Stimulated activated naive B cell treated with anti-CD40 and anti-IgM and Interleukin-4, amounts not matched to agents 10 μg/mL and 1 μg/mL and 100 μg/mL, for 72 hours (primary cell): ENCODE measurements around the gene NMT1.

ENCODE experiments used
- ATAC-seq, 2 donors: fragments of 150-1000 bp; cut with Tn5 transposase; replicated peaks; 2 replicates each; pipeline ENCODE4 v1.10.0; 2021; ENCODE audit warnings: moderate library complexity in 1 of 2
- DNase-seq: peaks from one replicate; pipeline ENCODE4 v3.0.0; 2021
- H3K27ac Mint-ChIP-seq: one replicate; pipeline ENCODE4 v1.8.0; 2022; ENCODE audit warnings: mild to moderate bottlenecking, mixed read lengths
- H3K27me3 Mint-ChIP-seq, 2 donors: one replicate each; pipeline ENCODE4 v1.8.0; 2022; ENCODE audit warnings: mixed read lengths in 2 of 2
- H3K36me3 Mint-ChIP-seq, 2 donors: one replicate each; pipeline ENCODE4 v1.8.0; 2022; ENCODE audit warnings: mixed read lengths in 2 of 2, mild to moderate bottlenecking in 1 of 2
- H3K4me1 Mint-ChIP-seq, 2 donors: one replicate each; pipeline ENCODE4 v1.8.0; 2022; ENCODE audit warnings: mixed read lengths in 2 of 2, mild to moderate bottlenecking in 1 of 2
- H3K4me3 Mint-ChIP-seq, 2 donors: one replicate each; pipeline ENCODE4 v1.8.0; 2022; ENCODE audit warnings: mild to moderate bottlenecking in 2 of 2, mixed read lengths in 2 of 2, moderate library complexity in 1 of 2
- H3K9me3 Mint-ChIP-seq, 2 donors: one replicate each; pipeline ENCODE4 v1.8.0; 2022; ENCODE audit warnings: mixed read lengths in 2 of 2, mild to moderate bottlenecking in 1 of 2

Gene NMT1

DNA sequence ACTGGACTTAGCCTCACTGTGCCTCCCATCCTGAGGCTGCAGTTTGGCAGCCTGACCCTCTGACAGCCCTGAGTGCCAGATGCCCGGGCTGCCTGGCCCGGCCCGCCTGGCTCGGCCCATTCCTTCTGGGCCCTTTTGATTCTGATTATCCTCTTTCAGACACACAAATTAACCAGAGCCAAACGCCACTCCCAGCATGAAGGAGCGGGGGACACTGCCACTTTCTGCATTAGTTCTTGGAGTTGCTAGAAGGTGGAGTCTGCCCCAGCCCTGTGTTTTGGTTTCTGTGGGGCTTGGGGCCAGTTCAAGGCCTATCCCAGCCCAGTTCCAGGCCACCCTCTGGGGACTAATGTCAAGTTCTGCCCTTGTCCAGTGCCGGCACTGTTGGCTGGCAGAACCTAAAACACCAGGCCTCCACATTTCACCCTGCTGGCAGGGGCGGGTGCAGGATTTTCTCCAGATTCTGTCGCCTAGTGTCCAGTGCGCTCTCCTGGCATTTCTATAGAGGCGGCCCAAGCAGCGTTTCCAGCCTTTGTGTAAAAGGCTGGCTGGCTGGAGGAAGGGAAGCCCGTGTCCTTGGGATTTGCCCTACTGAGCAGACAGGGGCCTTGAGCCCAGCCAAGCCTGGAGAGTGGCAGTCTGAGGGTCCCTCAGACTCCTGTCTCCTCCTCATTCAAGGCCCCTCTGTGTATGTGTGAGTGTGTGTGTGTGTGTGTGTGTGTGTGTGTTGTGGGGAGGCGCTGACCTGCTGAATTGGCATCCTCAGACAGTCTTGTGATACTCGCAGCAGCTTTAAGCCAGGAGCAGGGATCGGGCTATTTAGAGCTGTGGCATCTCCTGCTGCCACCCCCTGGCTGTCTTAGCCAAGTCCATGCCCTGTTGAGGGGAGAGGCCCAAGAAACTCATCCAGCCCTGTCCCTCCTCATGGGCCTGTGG, 49.8 kb downstream of the NMT1 start:
- Mint-ChIP-seq H3K9me3 (no peaks in the 10 kb centered on the region), H3K27me3 (peaks cover 0 to 4% of the 10 kb centered on the region in 2 donors), H3K36me3 (peaks cover 14 to 21% of the 10 kb centered on the region in 2 donors), H3K4me1 (peaks cover 12 to 17% of the 10 kb centered on the region in 2 donors), H3K27ac (no peak overlapping the region), H3K4me3 (no peak overlapping the region)
- DNase-seq = no peak
- peak in 1 of 2 donors; percentile 12 for ATAC-seq

DNA sequence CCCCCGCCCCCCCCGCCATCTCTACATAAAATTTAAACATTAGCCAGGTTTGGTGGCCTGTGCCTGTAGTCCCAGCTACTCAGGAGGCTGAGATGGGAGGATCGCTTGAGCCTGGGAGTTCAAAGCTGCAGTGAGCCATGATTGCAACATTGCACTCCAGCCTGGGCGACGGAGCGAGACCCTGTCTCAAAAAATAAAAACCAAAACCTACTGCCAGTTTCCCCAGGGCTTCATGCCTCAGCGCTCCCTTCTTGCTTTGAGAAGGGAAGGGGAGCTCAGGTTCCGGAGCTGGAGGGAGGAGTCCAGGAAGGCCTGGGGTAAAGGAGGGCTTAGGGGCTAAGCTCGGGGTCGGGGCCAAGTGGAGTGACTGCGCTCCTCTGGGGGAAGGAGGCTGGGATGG, 50.7 kb downstream of the NMT1 start:
- DNase-seq = no peak
- peak overlapping the region; percentile 43 for H3K27ac Mint-ChIP-seq
- peak; percentile 49 to 50 for ATAC-seq

DNA sequence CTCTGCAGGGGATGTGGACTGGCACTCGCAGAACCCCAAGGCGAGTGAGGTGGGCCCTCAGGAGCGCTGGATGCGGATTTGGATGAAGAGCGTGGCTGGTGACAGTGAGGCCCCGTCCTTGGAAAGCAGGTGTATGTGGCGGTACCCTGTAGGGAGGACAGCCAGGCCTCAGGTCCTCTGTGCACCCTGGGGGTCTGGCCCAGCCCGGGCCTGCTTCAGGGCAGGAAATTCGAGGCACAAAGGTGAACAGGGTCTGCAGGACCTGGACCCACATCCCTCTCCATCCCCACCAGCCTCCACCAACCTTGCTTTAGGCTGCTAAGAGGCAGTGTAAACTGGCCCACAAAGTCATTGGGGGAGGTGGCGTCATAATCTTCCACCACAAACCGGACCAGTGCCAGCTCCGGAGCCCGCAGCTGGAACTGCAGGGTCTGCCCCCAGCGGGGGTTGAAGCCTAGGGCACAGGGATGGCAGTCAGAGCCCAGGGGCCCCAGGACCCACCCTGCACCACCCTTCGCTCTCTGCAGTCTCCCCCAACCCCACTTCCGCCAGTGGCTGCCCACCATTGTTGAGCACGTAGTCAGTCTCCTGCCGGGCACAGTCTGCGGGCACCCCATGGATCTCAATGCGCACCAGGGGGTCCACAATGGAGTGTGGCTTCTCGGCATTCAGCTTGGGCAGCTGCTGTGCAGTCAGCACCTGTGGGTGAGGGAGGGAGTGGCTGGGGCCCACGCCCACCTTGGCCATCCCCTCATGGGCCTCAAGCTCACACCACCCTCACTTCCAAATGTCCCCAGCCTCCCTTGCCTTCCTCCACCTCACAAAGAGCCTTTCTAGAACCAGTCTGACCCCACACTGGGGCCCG, 51.7 kb downstream of the NMT1 start:
- Mint-ChIP-seq H3K4me3 (no peak overlapping the region), H3K4me1 (peaks cover 12 to 17% of the 10 kb centered on the region in 2 donors), H3K27me3 (peaks cover 0 to 11% of the 10 kb centered on the region in 2 donors), H3K36me3 (peaks cover 8 to 12% of the 10 kb centered on the region in 2 donors), H3K27ac (peak overlapping the region; percentile 75), H3K9me3 (no peaks in the 10 kb centered on the region)
- no peak for ATAC-seq
- DNase-seq = no peak

More for the DNA sequence above, 50.7 kb downstream of the NMT1 start:
- Mint-ChIP-seq H3K4me3 (no peak overlapping the region), H3K27me3 (peaks cover 0 to 11% of the 10 kb centered on the region in 2 donors), H3K4me1 (peaks cover 12 to 17% of the 10 kb centered on the region in 2 donors), H3K36me3 (peaks cover 10 to 15% of the 10 kb centered on the region in 2 donors), H3K9me3 (no peaks in the 10 kb centered on the region)

DNA sequence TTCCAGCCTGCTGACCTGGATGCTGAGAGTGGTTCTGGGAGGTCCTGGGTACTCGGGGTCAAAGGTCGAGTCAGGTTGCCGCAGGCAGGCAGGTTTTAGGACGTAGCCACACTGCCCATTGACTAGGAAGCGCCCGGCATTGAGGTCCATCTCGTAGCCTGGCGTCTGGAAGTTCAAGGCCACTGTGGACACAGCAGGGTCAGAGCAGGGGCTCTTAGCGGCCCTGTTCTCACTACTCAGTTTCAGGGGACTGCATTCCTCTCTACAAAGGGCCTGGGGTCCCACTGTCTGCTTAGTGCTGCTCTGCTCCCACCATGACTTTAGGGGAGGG, 52.3 kb downstream of the NMT1 start:
- Mint-ChIP-seq H3K27me3 (peaks cover 0 to 11% of the 10 kb centered on the region in 2 donors), H3K4me1 (peaks cover 10 to 17% of the 10 kb centered on the region in 2 donors), H3K9me3 (no peaks in the 10 kb centered on the region), H3K36me3 (peaks cover 3 to 6% of the 10 kb centered on the region in 2 donors), H3K4me3 (no peak overlapping the region), H3K27ac (no peak overlapping the region)
- no peak for DNase-seq
- no peak for ATAC-seq

DNA sequence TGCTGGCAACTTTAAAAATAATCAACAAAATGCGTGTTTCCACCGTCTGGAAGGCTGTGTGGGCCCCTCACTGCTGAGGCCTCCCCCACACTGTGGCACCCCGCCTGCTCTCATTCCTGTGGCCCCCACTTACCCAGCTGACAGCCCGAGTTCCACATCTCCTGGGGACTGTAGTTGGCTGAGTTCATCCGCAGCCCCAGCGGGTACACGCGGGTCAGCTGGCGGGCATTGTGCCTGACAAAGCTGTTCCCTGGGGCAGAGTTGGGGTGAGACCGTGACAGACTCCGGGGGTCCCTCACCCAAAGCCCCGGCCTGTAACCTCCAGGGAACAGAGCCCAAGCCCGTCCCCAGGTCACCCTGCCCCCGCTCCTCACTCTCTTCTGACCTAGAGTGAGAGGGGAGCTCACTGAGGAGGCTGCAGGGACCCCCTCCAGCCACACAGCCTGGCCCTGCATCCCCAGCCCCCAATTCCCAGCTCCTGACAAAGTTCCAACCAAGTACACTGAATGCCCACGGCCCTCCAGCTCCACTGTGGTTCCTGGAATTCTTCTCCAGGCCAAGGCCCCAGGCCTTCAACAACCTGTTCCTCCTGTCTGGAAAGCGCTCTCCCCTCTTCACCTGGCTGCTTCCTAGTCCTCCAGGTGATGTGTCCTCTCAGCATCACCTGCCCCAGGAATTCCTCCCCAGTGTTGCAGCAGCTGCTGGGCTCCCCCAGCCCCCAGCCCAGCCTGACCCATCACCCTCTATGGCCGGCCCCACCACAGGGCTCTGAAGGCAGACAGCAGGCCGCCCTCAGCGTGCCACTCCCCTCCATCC, 53.2 kb downstream of the NMT1 start:
- Mint-ChIP-seq H3K9me3 (no peaks in the 10 kb centered on the region), H3K27ac (no peak overlapping the region)
- ATAC-seq = no peak

DNA sequence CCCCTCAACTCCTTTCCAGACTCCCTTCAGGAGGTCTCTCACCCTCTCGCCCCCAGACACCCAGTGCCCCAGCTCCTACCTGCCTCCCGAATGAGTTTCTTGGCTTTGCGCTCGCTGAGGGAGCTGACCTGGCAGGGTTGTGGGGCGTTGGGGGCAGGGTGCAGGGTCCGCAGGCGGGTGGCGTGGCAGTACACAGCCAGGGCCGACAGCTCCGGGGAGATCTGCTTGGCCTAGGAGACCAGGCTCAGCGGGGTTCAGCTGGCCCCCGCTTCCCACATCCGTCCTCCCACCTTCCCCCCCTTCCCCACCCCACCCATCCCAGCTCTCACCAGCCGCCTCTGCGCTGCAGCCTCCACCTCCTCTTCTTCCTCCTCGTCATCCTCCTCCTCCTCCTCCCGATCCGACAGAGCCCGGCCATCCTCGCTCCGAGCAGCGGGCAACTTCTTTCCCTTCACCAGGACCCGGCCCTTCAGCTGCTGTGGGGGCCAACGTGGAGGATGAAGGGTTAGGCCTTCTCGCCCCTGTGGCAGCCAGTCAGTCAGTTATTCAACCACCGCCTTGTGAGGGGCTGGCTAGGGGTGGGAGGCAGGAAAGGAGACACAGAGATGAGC, 54.0 kb downstream of the NMT1 start:
- Mint-ChIP-seq H3K27ac (no peak overlapping the region), H3K4me3 (no peak overlapping the region), H3K4me1 (peaks cover 10 to 17% of the 10 kb centered on the region in 2 donors), H3K36me3 (no peaks in the 10 kb centered on the region), H3K27me3 (peaks cover 0 to 20% of the 10 kb centered on the region in 2 donors), H3K9me3 (no peaks in the 10 kb centered on the region)
- DNase-seq (no peak), ATAC-seq (no peak)

More for the DNA sequence above, 53.2 kb downstream of the NMT1 start:
- H3K4me3 Mint-ChIP-seq = no peak overlapping the region
- peaks cover 10 to 17% of the 10 kb centered on the region in 2 donors for H3K4me1 Mint-ChIP-seq
- H3K36me3 Mint-ChIP-seq = peaks cover 2 to 3% of the 10 kb centered on the region in 2 donors
- peaks cover 0 to 15% of the 10 kb centered on the region in 2 donors for H3K27me3 Mint-ChIP-seq
- DNase-seq = no peak

DNA sequence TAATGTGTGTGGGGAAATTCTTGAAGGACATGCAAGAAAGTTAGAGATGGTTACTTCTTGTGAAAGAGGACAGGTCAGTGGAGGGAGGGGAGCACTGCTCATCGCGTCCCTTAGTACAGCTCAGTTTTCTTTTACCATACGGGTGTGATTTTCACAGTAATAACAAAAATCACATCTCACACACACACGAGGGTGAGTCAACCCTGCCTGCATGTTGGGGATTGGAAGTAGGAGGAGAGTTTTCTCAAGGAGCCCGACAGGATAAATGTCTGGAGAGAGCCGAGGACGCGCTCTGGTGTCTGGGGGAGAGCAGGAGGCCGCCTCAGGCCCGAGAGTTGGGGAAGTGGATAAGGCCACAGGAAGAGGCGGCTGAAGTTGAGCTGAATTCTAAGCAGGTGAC, 54.8 kb downstream of the NMT1 start:
- DNase-seq = no peak
- Mint-ChIP-seq H3K36me3 (no peaks in the 10 kb centered on the region), H3K4me3 (no peak overlapping the region), H3K27me3 (peaks cover 0 to 24% of the 10 kb centered on the region in 2 donors), H3K9me3 (no peaks in the 10 kb centered on the region), H3K4me1 (peaks cover 10 to 17% of the 10 kb centered on the region in 2 donors), H3K27ac (no peak overlapping the region)
- ATAC-seq = no peak

DNA sequence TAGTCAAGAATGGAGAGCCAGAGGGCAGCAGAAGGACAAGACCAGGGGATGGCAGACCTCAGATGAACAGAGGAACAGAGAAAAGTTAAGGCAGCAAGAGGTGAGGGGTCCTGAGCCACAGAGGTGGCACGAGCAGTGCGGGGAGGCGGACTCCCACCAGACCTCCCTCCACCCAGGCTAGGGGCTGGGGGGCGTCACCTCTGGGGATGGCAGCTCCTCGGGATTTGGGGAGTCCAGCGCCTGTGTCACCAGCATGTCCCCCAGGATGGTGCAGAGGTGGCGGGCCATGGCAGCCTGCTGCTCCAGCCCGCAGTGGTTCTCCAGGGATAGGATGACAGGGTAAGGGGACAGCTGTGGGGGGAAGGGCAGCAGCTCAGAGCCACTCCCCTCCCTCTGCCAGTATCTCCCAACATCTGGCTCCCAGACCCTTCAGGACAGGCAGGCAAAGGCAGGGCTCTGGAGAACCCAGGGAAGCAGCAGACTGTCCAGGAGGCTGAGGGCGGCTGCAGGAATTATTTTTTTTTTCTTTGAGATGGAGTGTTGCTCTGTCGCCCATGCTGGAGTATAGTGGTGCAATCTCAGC, 55.4 kb downstream of the NMT1 start:
- H3K4me3 Mint-ChIP-seq = no peak overlapping the region
- peaks cover 6 to 10% of the 10 kb centered on the region in 2 donors for H3K4me1 Mint-ChIP-seq
- DNase-seq (no peak), ATAC-seq (no peak)
- no peaks in the 10 kb centered on the region for H3K9me3 Mint-ChIP-seq
- H3K27me3 Mint-ChIP-seq = peaks cover 4 to 29% of the 10 kb centered on the region in 2 donors
- no peaks in the 10 kb centered on the region for H3K36me3 Mint-ChIP-seq
- no peak overlapping the region for H3K27ac Mint-ChIP-seq

DNA sequence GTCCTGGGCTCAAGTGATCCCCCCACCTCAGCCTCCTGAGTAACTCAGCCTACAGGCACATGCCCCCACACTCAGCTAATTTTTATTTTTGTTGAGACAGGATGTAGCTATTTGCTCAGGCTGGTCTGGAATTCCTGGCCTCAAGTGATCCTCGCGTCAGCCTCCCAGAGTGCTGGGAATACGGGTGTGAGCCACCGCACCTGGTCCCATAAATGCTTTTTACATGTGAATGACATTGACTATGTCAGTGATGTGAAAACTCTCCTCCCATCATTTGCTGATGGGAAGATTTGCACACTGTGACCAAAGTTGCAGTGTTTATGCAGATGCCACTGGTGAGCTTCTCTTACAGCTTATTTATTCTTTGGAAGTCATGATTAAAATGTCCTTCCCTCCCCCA, 56.2 kb downstream of the NMT1 start:
- Mint-ChIP-seq H3K27ac (no peak overlapping the region), H3K9me3 (no peaks in the 10 kb centered on the region), H3K36me3 (no peaks in the 10 kb centered on the region), H3K27me3 (peaks cover 9 to 35% of the 10 kb centered on the region in 2 donors), H3K4me3 (no peak overlapping the region), H3K4me1 (peaks cover under 1 to 2% of the 10 kb centered on the region in 2 donors)
- DNase-seq = no peak
- ATAC-seq = no peak

DNA sequence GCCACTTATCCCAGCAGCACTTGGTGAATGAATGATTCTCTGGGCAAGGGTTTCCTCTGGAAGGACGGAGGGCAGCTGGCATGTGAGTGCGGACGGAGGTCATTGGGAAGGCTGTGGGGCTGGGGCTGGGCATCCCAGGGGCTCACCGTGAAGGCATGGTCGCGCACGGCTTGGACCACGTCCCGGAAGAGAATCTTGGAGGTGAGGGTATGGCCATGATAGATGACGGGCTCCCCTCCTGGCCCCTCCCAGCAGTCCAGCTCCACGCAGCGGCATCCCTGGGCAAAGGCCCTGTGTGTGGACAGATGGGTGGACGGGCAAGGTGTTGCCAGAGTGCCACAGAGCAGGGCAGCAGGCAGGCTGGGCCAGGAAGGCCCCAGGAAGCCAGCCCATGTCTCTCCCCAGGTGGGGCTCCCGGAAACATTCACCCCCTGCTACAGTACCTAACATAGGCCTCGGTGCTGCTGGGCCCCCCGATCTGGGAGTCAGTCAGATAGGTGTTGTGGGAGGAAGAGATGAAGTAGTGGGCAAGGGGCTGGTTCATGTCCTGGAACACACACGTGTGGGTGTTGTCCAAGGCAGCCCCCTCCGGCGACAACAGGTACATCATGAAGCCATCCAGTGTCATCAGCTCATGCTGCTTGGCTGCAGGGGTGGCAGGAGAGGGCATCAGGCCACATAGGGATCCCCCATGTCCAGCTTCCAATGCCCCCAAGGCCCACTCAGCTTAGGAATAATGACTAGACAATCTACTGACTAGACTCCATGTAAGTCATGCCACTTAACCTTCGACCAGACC, 56.9 kb downstream of the NMT1 start:
- H3K4me1 Mint-ChIP-seq = no peaks in the 10 kb centered on the region
- no peak overlapping the region for H3K27ac Mint-ChIP-seq
- peaks cover 9 to 35% of the 10 kb centered on the region in 2 donors for H3K27me3 Mint-ChIP-seq
- no peak for DNase-seq
- no peak overlapping the region for H3K4me3 Mint-ChIP-seq
- no peak for ATAC-seq
- H3K9me3 Mint-ChIP-seq = no peaks in the 10 kb centered on the region
- H3K36me3 Mint-ChIP-seq = no peaks in the 10 kb centered on the region

DNA sequence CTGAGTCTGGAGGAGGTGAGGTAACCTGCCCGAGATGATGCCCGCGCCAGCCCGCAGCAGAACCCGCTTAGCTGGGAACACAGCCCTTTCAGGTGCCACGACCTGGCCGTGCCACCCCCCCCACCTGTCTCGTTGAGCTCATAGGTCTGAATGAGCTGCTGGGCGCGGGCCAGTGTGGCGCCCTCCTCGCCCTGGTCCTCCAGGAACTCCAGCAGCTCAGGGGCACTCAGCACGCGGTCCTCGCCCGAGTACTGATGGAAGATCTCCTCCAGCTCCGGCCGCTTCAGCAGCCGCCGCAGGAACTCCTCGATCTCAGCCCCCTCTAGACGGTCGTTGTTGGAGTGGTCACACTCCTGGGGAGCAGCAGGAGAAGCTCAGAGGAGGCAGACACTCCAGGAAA, 57.6 kb downstream of the NMT1 start:
- no peaks in the 10 kb centered on the region for H3K36me3 Mint-ChIP-seq
- H3K27me3 Mint-ChIP-seq = peaks cover 9 to 35% of the 10 kb centered on the region in 2 donors
- no peak overlapping the region for H3K27ac Mint-ChIP-seq
- ATAC-seq = no peak
- no peak for DNase-seq
- H3K9me3 Mint-ChIP-seq = no peaks in the 10 kb centered on the region
- H3K4me1 Mint-ChIP-seq = no peaks in the 10 kb centered on the region
- no peak overlapping the region for H3K4me3 Mint-ChIP-seq

DNA sequence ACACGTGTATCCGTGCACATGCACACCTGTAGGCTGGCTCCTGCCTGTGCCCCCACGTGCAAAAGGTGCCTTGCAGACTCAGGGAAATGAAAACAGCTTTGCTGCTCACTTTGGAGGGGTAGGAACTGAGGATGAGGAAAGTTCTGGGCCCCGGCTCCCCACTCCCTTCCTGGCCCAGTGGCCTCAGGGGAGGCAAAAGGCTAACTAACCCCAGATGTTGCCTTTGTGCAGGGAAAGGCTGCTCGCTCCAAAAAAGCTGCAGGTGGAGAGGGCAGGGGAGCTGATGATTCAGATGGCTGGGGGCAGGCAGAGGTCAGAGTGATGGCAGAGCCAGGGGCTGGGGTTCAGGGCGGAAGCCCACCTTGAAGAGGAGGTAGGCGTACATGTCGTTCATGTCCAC, 58.8 kb downstream of the NMT1 start:
- Mint-ChIP-seq H3K27me3 (peaks cover 9 to 35% of the 10 kb centered on the region in 2 donors), H3K9me3 (no peaks in the 10 kb centered on the region), H3K36me3 (no peaks in the 10 kb centered on the region), H3K4me3 (no peak overlapping the region), H3K4me1 (no peaks in the 10 kb centered on the region), H3K27ac (no peak overlapping the region)
- ATAC-seq (no peak), DNase-seq (no peak)

DNA sequence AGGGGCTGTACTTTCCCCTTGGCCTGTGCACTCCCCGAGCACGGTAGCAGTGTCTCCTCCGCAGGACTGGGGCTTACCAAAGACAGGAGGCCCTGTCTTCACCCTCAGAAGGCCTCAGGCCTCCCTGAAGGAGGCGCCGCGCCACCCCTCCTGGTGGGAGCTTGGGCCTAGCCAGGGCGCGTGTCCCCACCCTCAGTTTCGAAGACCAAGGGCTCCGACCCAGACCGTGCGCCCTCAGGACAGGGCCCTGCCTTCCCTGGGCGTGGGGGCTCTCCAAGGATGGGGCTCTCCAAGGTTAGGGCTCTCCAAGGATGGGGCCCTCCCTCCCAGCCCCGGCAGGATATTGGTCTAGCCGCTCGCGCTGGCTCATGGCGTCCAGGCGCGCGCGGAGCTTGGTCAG, 59.4 kb downstream of the NMT1 start:
- no peak for DNase-seq
- Mint-ChIP-seq H3K9me3 (no peaks in the 10 kb centered on the region), H3K4me3 (no peak overlapping the region), H3K27me3 (peaks cover 9 to 35% of the 10 kb centered on the region in 2 donors), H3K4me1 (no peaks in the 10 kb centered on the region), H3K36me3 (no peaks in the 10 kb centered on the region), H3K27ac (no peak overlapping the region)
- no peak for ATAC-seq
